A673 (cell line): Measurements from ENCODE around the gene TNFAIP8L3.

Experiments used
- CTCF ChIP-seq: fragments of 300-800, 200-600 bp; sonication (generic); conservative IDR thresholded peaks from 2 replicates; pipeline ENCODE4 v1.5.1; 2017; ENCODE audit warnings: low read depth, mild to moderate bottlenecking, antibody characterized with exemption, low read length, moderate library complexity, mixed read lengths
- EZH2 ChIP-seq: fragments of 200-600 bp; sonication (generic); IDR thresholded peaks from 2 replicates; pipeline ENCODE4 v1.6.1; 2017; ENCODE audit warnings: borderline replicate concordance, low read depth, mild to moderate bottlenecking, mixed read lengths, antibody characterized with exemption, low read length; ENCODE audit not compliant: poor library complexity, severe bottlenecking

- TF ChIP-seq CTCF = no peak
- TF ChIP-seq EZH2 = no peak
Measured at GRCh38 chr15:51098331-51098619, 3.6 kb upstream of the TNFAIP8L3 start.
